ENCODE results near the gene DNAJC16. TPM values are rescaled to one million over a fixed set of nuclear protein-coding genes. Genes with fewer than 3 reads are reported as not detected.

Gene DNAJC16
- total and polyA plus RNA-seq, 2 donors (not counting 1 experiment from before 2014, with no cell fraction given), result 18.8 to 18.9 TPM

DNA sequence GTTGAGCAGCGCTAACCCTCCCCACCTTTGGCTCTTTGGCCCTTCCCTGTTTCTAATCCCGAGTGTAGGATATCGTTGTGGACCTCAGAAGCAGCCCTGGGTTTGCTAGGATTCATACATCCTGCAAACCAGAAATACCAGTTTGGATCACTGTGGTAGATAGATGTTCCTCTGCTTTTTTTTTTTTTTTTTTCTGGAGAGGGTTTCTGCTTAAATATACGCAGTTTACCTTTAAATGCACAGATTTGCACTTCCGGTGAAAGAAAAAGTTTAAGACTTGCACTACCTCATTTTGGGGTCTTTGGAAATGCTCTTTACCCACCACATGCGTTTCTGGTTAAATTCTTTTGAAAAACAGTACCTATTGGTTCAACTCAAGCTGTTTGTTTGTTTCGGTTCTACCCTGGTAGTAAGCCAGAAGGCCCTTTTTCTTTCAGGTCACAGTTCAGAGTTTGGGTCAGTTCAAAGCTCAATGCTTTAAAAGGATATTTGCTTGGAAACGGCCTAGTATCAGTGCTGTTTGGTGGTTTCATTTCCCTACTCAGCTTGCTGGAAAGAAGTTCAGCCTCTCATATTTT lies 91.5 kb downstream of the DNAJC16 start:
- peaks cover 46% of the 10 kb centered on the region for H3K79me2 ChIP-seq (ENCODE audit: control insufficient read depth, insufficient read depth, low read length)
- peak in 1 of 2 donors; percentile 3 for DNase-seq (ENCODE audit: low read depth in 2 of 2)
- H2AFZ ChIP-seq (ENCODE audit: low read length), result peak overlapping the region; percentile 15
- no peaks in the 10 kb centered on the region for H3K9me3 ChIP-seq (ENCODE audit: control insufficient read depth, insufficient read depth, low read depth, low read length)
- no peaks in the 10 kb centered on the region for H3K36me3 ChIP-seq (ENCODE audit: control insufficient read depth, insufficient read depth, low read length)
- H3K9ac ChIP-seq (ENCODE audit: insufficient read depth, low read length), result peak overlapping the region; percentile 81
- H3K27me3 ChIP-seq (ENCODE audit: control insufficient read depth, insufficient read depth, low read length), result no peaks in the 10 kb centered on the region
- H3K4me3 ChIP-seq (replicated peaks in 1 of 4; ENCODE audit: control extremely low read depth in 1 of 4, insufficient read depth in 1 of 4, low read depth in 3 of 4, low read length in 4 of 4), result peak overlapping the region; percentile 70 to 94 (median 87)
- TF ChIP-seq CTCF (conservative IDR thresholded peaks at IDR 0.05 in 1 of 2, IDR thresholded peaks at IDR 0.05 in 1 of 2; ENCODE audit: low read depth in 1 of 2, low read length in 2 of 2), result no peak
- TF ChIP-seq EZH2 (IDR thresholded peaks at IDR 0.05; ENCODE audit: low read length, missing control alignments), result no peak
- peak overlapping the region; percentile 87 for H3K27ac ChIP-seq (ENCODE audit: insufficient read depth, low read length)
- peaks cover 2% of the 10 kb centered on the region for H4K20me1 ChIP-seq (ENCODE audit: control insufficient read depth, extremely low read depth, insufficient read depth, low read length)
- peaks cover 18% of the 10 kb centered on the region for H3K4me1 ChIP-seq (ENCODE audit: control insufficient read depth, extremely low read depth, insufficient read depth, low read length)
- H3K4me2 ChIP-seq (ENCODE audit: extremely low read depth, insufficient read depth, low read length), result peak overlapping the region; percentile 84

DNA sequence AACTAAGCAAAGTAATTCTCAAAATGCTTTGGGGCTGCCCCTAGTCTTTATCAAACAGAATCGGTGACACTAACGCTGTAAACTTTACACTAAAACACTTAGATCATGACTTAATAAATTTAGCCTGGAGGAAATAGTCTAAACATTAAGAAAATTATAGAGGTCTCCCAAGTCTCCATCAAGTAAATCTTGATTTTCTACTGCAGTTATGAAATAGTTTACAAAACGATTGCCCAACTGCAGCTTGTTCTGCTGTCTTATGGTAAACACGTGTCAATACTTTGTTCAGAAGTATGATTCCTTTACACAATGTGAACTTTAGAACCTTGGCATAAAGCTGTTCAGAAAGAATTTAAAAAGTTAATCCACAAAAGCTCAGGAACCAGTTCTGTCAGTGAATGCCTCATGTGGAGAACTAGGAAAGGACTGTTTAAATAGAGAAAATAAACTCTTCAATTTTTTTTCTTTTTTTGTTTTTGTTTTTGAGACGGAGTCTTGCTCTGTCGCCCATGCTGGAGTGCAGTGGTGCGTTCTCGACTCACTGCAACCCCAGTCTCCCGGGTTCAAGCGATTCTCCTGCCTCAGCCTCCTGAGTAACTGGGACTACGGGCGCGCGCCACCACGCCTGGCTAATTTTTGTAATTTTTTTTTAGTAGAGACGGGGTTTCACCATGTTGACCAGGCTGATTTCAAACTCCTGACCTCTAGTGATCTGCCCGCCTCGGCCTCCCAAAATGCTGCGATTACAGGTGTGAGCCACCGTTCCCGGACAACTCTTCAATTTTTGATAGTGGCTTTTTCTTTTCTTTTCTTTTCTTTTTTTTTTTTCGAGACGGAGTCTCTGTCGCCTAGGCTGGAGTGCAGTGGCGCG lies 92.2 kb downstream of the DNAJC16 start:
- Histone ChIP-seq H3K4me1 (ENCODE audit: control insufficient read depth, extremely low read depth, insufficient read depth, low read length) (peaks cover 18% of the 10 kb centered on the region), H2AFZ (ENCODE audit: low read length) (no peak overlapping the region), H3K4me2 (ENCODE audit: extremely low read depth, insufficient read depth, low read length) (peak overlapping the region; percentile 84), H4K20me1 (ENCODE audit: control insufficient read depth, extremely low read depth, insufficient read depth, low read length) (peaks cover 2% of the 10 kb centered on the region), H3K9ac (ENCODE audit: insufficient read depth, low read length) (peak overlapping the region; percentile 81), H3K9me3 (ENCODE audit: control insufficient read depth, insufficient read depth, low read depth, low read length) (no peaks in the 10 kb centered on the region), H3K27ac (ENCODE audit: insufficient read depth, low read length) (peak overlapping the region; percentile 87), H3K27me3 (ENCODE audit: control insufficient read depth, insufficient read depth, low read length) (no peaks in the 10 kb centered on the region), H3K36me3 (ENCODE audit: control insufficient read depth, insufficient read depth, low read length) (no peaks in the 10 kb centered on the region), H3K4me3 (replicated peaks in 1 of 4; ENCODE audit: control extremely low read depth in 1 of 4, insufficient read depth in 1 of 4, low read depth in 3 of 4, low read length in 4 of 4) (peak overlapping the region; percentile 70 to 94 (median 87)), H3K79me2 (ENCODE audit: control insufficient read depth, insufficient read depth, low read length) (peaks cover 53% of the 10 kb centered on the region)
- DNase-seq (ENCODE audit: low read depth in 2 of 2), result peak; percentile 21 to 94
- TF ChIP-seq EZH2 (IDR thresholded peaks at IDR 0.05; ENCODE audit: low read length, missing control alignments), result no peak
- no peak for TF ChIP-seq CTCF (conservative IDR thresholded peaks at IDR 0.05 in 1 of 2, IDR thresholded peaks at IDR 0.05 in 1 of 2; ENCODE audit: low read depth in 1 of 2, low read length in 2 of 2)

DNA sequence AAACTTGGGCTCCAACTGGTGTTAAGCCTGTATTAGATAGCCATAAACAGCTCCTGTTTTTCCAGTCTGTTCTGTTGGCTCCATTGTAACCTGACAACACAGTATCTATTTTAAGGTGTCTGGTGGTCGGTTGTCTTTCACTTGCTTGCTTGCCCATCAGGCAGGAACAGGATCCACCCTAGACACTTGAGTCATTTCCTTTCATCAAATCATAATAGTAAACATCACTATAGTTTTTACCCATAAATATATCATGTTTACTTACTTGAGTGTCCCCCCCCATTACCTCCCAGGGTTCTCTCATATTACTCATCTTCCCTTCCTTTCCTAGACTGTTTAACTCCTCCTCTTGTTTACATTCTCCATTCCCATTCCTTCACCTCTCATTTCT lies 93.5 kb downstream of the DNAJC16 start:
- peak in 1 of 2 donors; percentile 41 for DNase-seq (ENCODE audit: low read depth in 2 of 2)
- no peaks in the 10 kb centered on the region for H3K36me3 ChIP-seq (ENCODE audit: control insufficient read depth, insufficient read depth, low read length)
- H3K9me3 ChIP-seq (ENCODE audit: control insufficient read depth, insufficient read depth, low read depth, low read length), result no peaks in the 10 kb centered on the region
- H3K79me2 ChIP-seq (ENCODE audit: control insufficient read depth, insufficient read depth, low read length), result peaks cover 66% of the 10 kb centered on the region
- peak overlapping the region in 2 of 4 experiments; percentile 6 to 25 for H3K4me3 ChIP-seq (replicated peaks in 1 of 4; ENCODE audit: control extremely low read depth in 1 of 4, insufficient read depth in 1 of 4, low read depth in 3 of 4, low read length in 4 of 4)
- peaks cover 2% of the 10 kb centered on the region for H4K20me1 ChIP-seq (ENCODE audit: control insufficient read depth, extremely low read depth, insufficient read depth, low read length)
- H3K4me1 ChIP-seq (ENCODE audit: control insufficient read depth, extremely low read depth, insufficient read depth, low read length), result peaks cover 18% of the 10 kb centered on the region
- H2AFZ ChIP-seq (ENCODE audit: low read length), result no peak overlapping the region
- peak overlapping the region; percentile 56 for H3K4me2 ChIP-seq (ENCODE audit: extremely low read depth, insufficient read depth, low read length)
- no peaks in the 10 kb centered on the region for H3K27me3 ChIP-seq (ENCODE audit: control insufficient read depth, insufficient read depth, low read length)
- TF ChIP-seq EZH2 (IDR thresholded peaks at IDR 0.05; ENCODE audit: low read length, missing control alignments), result no peak
- TF ChIP-seq CTCF (conservative IDR thresholded peaks at IDR 0.05 in 1 of 2, IDR thresholded peaks at IDR 0.05 in 1 of 2; ENCODE audit: low read depth in 1 of 2, low read length in 2 of 2), result no peak
- H3K27ac ChIP-seq (ENCODE audit: insufficient read depth, low read length), result peak overlapping the region; percentile 13
- no peak overlapping the region for H3K9ac ChIP-seq (ENCODE audit: insufficient read depth, low read length)
